Measurements from ENCODE around the gene FERMT3. TPM values are rescaled to one million over a fixed set of nuclear protein-coding genes. Genes with fewer than 3 reads are reported as not detected.

Gene FERMT3
- total and polyA plus RNA-seq, 2 of the 13 experiments (the other 11 are each of a cell fraction or from before 2014, with no cell fraction given), result 0.29 TPM; not detected in 1

DNA sequence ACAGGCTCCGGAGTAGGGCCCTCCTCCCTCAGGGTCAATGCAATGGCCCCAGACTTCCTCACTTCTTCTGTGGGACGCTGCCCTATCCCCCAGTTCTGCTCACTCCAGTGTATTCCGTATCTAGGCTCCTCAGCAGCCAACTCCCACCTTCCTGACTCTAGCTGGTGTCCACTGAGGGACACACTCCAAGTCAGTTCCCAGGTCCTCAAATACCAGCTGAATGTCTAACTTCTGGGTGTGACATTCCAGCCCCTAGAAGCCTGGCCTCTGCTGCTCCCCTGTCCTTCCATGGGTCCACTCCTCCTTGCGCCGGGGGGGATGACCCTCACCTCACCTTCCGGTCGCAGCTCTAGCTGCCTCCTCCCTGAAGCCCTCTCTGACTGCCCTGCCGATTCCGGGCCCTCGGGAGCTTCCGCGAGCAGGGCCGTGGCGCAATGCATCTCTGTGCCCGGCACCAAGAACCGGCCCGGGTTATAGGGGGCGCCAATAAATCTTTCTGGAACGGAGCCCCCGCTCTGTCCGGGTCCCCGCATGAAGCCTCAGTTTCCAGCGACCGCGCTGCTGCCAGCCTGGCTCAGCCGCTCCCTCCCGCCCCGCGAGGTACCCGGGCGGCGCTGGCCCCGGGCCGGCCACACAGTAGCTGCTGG lies 62.5 kb downstream of the FERMT3 start:
- in situ Hi-C loops (cut with HindIII; ENCODE audit: extremely low pct_ligation_motif_present, low pct_unique_long_range_greater_than_20kb), result no loop called here
- no peaks in the 10 kb centered on the region for H3K27me3 ChIP-seq (ENCODE audit: control insufficient read depth in 1 of 2, insufficient read depth in 2 of 2, low read length in 2 of 2)
- H3K4me1 ChIP-seq (ENCODE audit: insufficient read depth, low read length), result peaks cover 38% of the 10 kb centered on the region
- H3K4me3 ChIP-seq (replicated peaks in 1 of 3; ENCODE audit: insufficient read depth in 1 of 3, low read depth in 2 of 3, low read length in 3 of 3), result peak overlapping the region; percentile 71 to 89 (median 86)
- ChIA-PET POLR2A (interaction anchor here (0.7 to 5.9 kb wide), 17 partner anchors 9 to 103 kb away, joined by 3 to 113 read pairs (median 5); partner anchors contain the start of genes ESRRA, FERMT3, FKBP2 and MACROD1), CTCF (ENCODE audit: low intra/inter-chr PET ratio, low total read pairs) (no interaction called here)
- H4K20me1 ChIP-seq (ENCODE audit: insufficient read depth, low read length), result no peaks in the 10 kb centered on the region
- peak; percentile 17 for ATAC-seq
- no peaks in the 10 kb centered on the region for H3K9me3 ChIP-seq (ENCODE audit: low read length)
- 3% methylated on average over 16 of the region's 34 CpGs for WGBS (ENCODE audit: low lambda C conversion rate)
- H3K4me2 ChIP-seq (ENCODE audit: low read depth, low read length), result peak overlapping the region; percentile 95
- peak; percentile 33 for DNase-seq (ENCODE audit: low spot score)
- no TSS peak for BruUV-seq (replicated peaks)
- peak overlapping the region; percentile 75 for H3K9ac ChIP-seq (ENCODE audit: insufficient read depth, low read depth, low read length)
- intact Hi-C loops (cut with micrococcal nuclease; ENCODE audit: unreplicated experiment), result loop anchor here (2.0 kb wide), 1 partner anchor 18 kb away; the partner anchor contains the start of gene PLCB3
- H3K36me3 ChIP-seq (replicated peaks in 1 of 2; ENCODE audit: control insufficient read depth in 1 of 2, insufficient read depth in 2 of 2, low read length in 2 of 2), result no peaks in the 10 kb centered on the region; a peak in 2 of 5 replicates
- H2AFZ ChIP-seq (ENCODE audit: low read length), result no peak overlapping the region
- FAIRE-seq, result peak; percentile 53
- peaks cover 14% of the 10 kb centered on the region for H3K79me2 ChIP-seq (ENCODE audit: insufficient read depth, low read length)
- H3K27ac ChIP-seq (ENCODE audit: extremely low read length, insufficient read depth, low read length), result peak overlapping the region; percentile 78
- 0 out of 2 replicates have a peak, but pooled peaks have one; percentile 2 for TF ChIP-seq ZNF343 (CRISPR knock-in tag; IDR thresholded peaks at IDR 0.05)
- TF ChIP-seq ZNF253 (CRISPR knock-in tag; IDR thresholded peaks at IDR 0.05; ENCODE audit: borderline replicate concordance), result no peak
- peak; percentile 50; the same call in 1 of the 2 replicates for TF ChIP-seq KDM1A (CRISPR knock-in tag; IDR thresholded peaks at IDR 0.05)
- no peak; the same call in 1 of the 2 replicates for TF ChIP-seq KDM5A (IDR thresholded peaks at IDR 0.05; ENCODE audit: borderline replicate concordance, low read length)
- TF ChIP-seq CBX5 (CRISPR knock-in tag; IDR thresholded peaks at IDR 0.05; ENCODE audit: borderline replicate concordance), result no peak
- peak; percentile 28; the same call in 1 of the 2 replicates for TF ChIP-seq MTA1 (CRISPR knock-in tag; IDR thresholded peaks at IDR 0.05; ENCODE audit: borderline replicate concordance)
- TF ChIP-seq ZNF33B (CRISPR knock-in tag; IDR thresholded peaks at IDR 0.05), result no peak
- TF ChIP-seq, protein P1, sequence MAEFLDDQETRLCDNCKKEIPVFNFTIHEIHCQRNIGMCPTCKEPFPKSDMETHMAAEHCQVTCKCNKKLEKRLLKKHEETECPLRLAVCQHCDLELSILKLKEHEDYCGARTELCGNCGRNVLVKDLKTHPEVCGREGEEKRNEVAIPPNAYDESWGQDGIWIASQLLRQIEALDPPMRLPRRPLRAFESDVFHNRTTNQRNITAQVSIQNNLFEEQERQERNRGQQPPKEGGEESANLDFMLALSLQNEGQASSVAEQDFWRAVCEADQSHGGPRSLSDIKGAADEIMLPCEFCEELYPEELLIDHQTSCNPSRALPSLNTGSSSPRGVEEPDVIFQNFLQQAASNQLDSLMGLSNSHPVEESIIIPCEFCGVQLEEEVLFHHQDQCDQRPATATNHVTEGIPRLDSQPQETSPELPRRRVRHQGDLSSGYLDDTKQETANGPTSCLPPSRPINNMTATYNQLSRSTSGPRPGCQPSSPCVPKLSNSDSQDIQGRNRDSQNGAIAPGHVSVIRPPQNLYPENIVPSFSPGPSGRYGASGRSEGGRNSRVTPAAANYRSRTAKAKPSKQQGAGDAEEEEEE (CRISPR knock-in tag; IDR thresholded peaks at IDR 0.05; ENCODE audit: borderline replicate concordance), result no peak
- no peak for TF ChIP-seq NFIC (IDR thresholded peaks at IDR 0.05; ENCODE audit: low read length)
- TF ChIP-seq NFE2L1 (CRISPR knock-in tag; IDR thresholded peaks at IDR 0.05; ENCODE audit: borderline replicate concordance), result no peak
- TF ChIP-seq CEBPB (IDR thresholded peaks at IDR 0.05; ENCODE audit: borderline replicate concordance, low read depth, low read length), result 0 out of 2 replicates have a peak, but pooled peaks have one; percentile 23
- TF ChIP-seq ZBTB42 (CRISPR knock-in tag; IDR thresholded peaks at IDR 0.05), result no peak; the same call in 1 of the 2 replicates
- TF ChIP-seq AGO2 (optimal IDR thresholded peaks at IDR 0.05; ENCODE audit: low read depth, low read length), result peak; percentile 97
- no peak for TF ChIP-seq FOXP1 (IDR thresholded peaks at IDR 0.05)
- TF ChIP-seq FOXP1 (CRISPR knock-in tag; IDR thresholded peaks at IDR 0.05), result no peak
- no peak for TF ChIP-seq ZNF891 (CRISPR knock-in tag; IDR thresholded peaks at IDR 0.05)
- TF ChIP-seq MEF2D (CRISPR knock-in tag; IDR thresholded peaks at IDR 0.05), result no peak
- TF ChIP-seq, protein P2, sequence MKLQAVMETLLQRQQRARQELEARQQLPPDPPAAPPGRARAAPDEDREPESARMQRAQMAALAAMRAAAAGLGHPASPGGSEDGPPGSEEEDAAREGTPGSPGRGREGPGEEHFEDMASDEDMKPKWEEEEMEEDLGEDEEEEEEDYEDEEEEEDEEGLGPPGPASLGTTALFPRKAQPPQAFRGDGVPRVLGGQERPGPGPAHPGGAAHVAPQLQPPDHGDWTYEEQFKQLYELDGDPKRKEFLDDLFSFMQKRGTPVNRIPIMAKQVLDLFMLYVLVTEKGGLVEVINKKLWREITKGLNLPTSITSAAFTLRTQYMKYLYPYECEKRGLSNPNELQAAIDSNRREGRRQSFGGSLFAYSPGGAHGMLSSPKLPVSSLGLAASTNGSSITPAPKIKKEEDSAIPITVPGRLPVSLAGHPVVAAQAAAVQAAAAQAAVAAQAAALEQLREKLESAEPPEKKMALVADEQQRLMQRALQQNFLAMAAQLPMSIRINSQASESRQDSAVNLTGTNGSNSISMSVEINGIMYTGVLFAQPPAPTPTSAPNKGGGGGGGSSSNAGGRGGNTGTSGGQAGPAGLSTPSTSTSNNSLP (IDR thresholded peaks at IDR 0.05; ENCODE audit: low read depth, low read length), result no peak
- no peak for TF ChIP-seq UBTF (CRISPR knock-in tag; IDR thresholded peaks at IDR 0.05)
